H9 (cell line): Measurements from ENCODE around the gene WNT10A. TPM values are rescaled to one million over a fixed set of nuclear protein-coding genes. Genes with fewer than 3 reads are reported as not detected.

Source experiments
- DNase-seq: peaks from one replicate; pipeline ENCODE4 v3.0.0-alpha.2; 2017
- H2AFZ ChIP-seq: one replicate; pipeline ENCODE4 v1.6.1; 2013; ENCODE audit warnings: mild to moderate bottlenecking, low read length, control low read depth, moderate library complexity
- H2AK5ac ChIP-seq: 2 replicates; pipeline ENCODE4 v1.6.1; 2013; ENCODE audit warnings: low read length, control low read depth, mixed read lengths; ENCODE audit not compliant: insufficient read length
- H2BK120ac ChIP-seq: one replicate; pipeline ENCODE4 v1.6.1; 2013; ENCODE audit warnings: low read depth, mild to moderate bottlenecking, low read length, control low read depth, inconsistent platforms; ENCODE audit not compliant: poor library complexity, severe bottlenecking
- H2BK12ac ChIP-seq: 2 replicates; pipeline ENCODE4 v1.6.1; 2013; ENCODE audit warnings: low read length, control low read depth, mixed read lengths, low read depth; ENCODE audit not compliant: insufficient read length
- H2BK15ac ChIP-seq: 2 replicates; pipeline ENCODE4 v1.6.1; 2013; ENCODE audit warnings: low read depth, low read length, control low read depth
- H2BK20ac ChIP-seq: one replicate; pipeline ENCODE4 v1.6.1; 2013; ENCODE audit warnings: low read depth, mild to moderate bottlenecking, low read length, control low read depth, inconsistent platforms; ENCODE audit not compliant: poor library complexity, severe bottlenecking
- H2BK5ac ChIP-seq: 2 replicates; pipeline ENCODE4 v1.6.1; 2013; ENCODE audit warnings: low read length, control low read depth, mixed read lengths; ENCODE audit not compliant: insufficient read length
- H3K14ac ChIP-seq: 2 replicates; pipeline ENCODE4 v1.6.1; 2013; ENCODE audit warnings: low read length, control low read depth; ENCODE audit not compliant: insufficient read depth
- H3K18ac ChIP-seq: 2 replicates; pipeline ENCODE4 v1.6.1; 2013; ENCODE audit warnings: low read depth, mild to moderate bottlenecking, mixed read lengths, low read length, control low read depth; ENCODE audit not compliant: insufficient read length
- H3K23ac ChIP-seq: 2 replicates; pipeline ENCODE4 v1.6.1; 2013; ENCODE audit warnings: low read length, control low read depth, mixed read lengths, low read depth; ENCODE audit not compliant: insufficient read length
- H3K23me2 ChIP-seq: 2 replicates; pipeline ENCODE4 v1.6.1; 2013; ENCODE audit warnings: low read depth, mild to moderate bottlenecking, mixed read lengths, low read length, control low read depth; ENCODE audit not compliant: insufficient read length, poor library complexity, severe bottlenecking
- H3K27ac ChIP-seq: 2 replicates; pipeline ENCODE4 v1.5.1; 2013; ENCODE audit warnings: low read length, control low read depth, mixed read lengths, low read depth; ENCODE audit not compliant: insufficient read length
- H3K27me3 ChIP-seq: 2 replicates; pipeline ENCODE4 v1.6.1; 2013; ENCODE audit warnings: low read length, control low read depth, inconsistent platforms; ENCODE audit not compliant: insufficient read depth
- H3K4ac ChIP-seq: 2 replicates; pipeline ENCODE4 v1.6.1; 2013; ENCODE audit warnings: low read depth, mild to moderate bottlenecking, control low read depth, inconsistent platforms, low read length, moderate library complexity
- H3K4me1 ChIP-seq: 2 replicates; pipeline ENCODE4 v1.6.1; 2013; ENCODE audit warnings: low read length, control low read depth, inconsistent platforms; ENCODE audit not compliant: insufficient read depth
- H3K4me2 ChIP-seq: 2 replicates; pipeline ENCODE4 v1.6.1; 2013; ENCODE audit warnings: low read length, control low read depth, mixed read lengths; ENCODE audit not compliant: insufficient read length, insufficient read depth
- H3K56ac ChIP-seq: 2 replicates; pipeline ENCODE4 v1.6.1; 2013; ENCODE audit warnings: low read depth, mild to moderate bottlenecking, mixed read lengths, low read length, control low read depth; ENCODE audit not compliant: insufficient read length
- H3K79me1 ChIP-seq: 2 replicates; pipeline ENCODE4 v1.6.1; 2013; ENCODE audit warnings: low read depth, mild to moderate bottlenecking, moderate library complexity, low read length, control low read depth, inconsistent platforms; ENCODE audit not compliant: insufficient read depth, poor library complexity, severe bottlenecking
- H3K79me2 ChIP-seq: 2 replicates; pipeline ENCODE4 v1.6.1; 2013; ENCODE audit warnings: low read length, control low read depth, inconsistent platforms; ENCODE audit not compliant: insufficient read depth
- H3K9ac ChIP-seq: 2 replicates; pipeline ENCODE4 v1.6.1; 2013; ENCODE audit warnings: low read length, control low read depth, mixed read lengths; ENCODE audit not compliant: insufficient read length; ENCODE audit errors: extremely low read depth
- H3K9me3 ChIP-seq: one replicate; pipeline ENCODE4 v1.6.1; 2013; ENCODE audit warnings: low read depth, low read length, inconsistent platforms; ENCODE audit not compliant: control insufficient read depth
- H3T11ph ChIP-seq: one replicate; pipeline ENCODE4 v1.6.1; 2013; ENCODE audit warnings: mild to moderate bottlenecking, low read length, control low read depth, inconsistent platforms
- H4K20me1 ChIP-seq: one replicate; pipeline ENCODE4 v1.6.1; 2013; ENCODE audit not compliant: control insufficient read depth, insufficient read length, insufficient read depth
- H4K5ac ChIP-seq: 2 replicates; pipeline ENCODE4 v1.6.1; 2013; ENCODE audit warnings: low read depth, mild to moderate bottlenecking, mixed read lengths, low read length, control low read depth; ENCODE audit not compliant: insufficient read length
- H4K8ac ChIP-seq: replicated peaks from 2 replicates; pipeline ENCODE4 v1.6.1; 2013; ENCODE audit warnings: low read length, control low read depth, mixed read lengths, low read depth; ENCODE audit not compliant: insufficient read length
- H4K91ac ChIP-seq: 2 replicates; pipeline ENCODE4 v1.6.1; 2013; ENCODE audit warnings: low read depth, mild to moderate bottlenecking, moderate library complexity, mixed read lengths, low read length, control low read depth; ENCODE audit not compliant: insufficient read length
- H3K27ac Mint-ChIP-seq, 3 experiments: 2 replicates in 2 of 3; 3 replicates in 1 of 3; pipeline ENCODE4 v1.8.0; 2020 to 2021; ENCODE audit warnings: mixed read lengths in 3 of 3, mild to moderate bottlenecking in 1 of 3, moderate library complexity in 1 of 3
- H3K27me3 Mint-ChIP-seq: 2 replicates; pipeline ENCODE4 v1.8.0; 2021; ENCODE audit warnings: low read depth, mild to moderate bottlenecking, moderate library complexity, mixed read lengths
- H3K36me3 Mint-ChIP-seq, 3 experiments: 2 replicates in 2 of 3; 3 replicates in 1 of 3; pipeline ENCODE4 v1.8.0; 2020 to 2021; ENCODE audit warnings: low read depth in 3 of 3, mixed read lengths in 3 of 3; ENCODE audit not compliant: insufficient read depth in 1 of 3
- H3K4me1 Mint-ChIP-seq, 2 experiments: 2 replicates each; pipeline ENCODE4 v1.8.0; 2020; ENCODE audit warnings: mixed read lengths in 2 of 2
- H3K4me3 Mint-ChIP-seq, 2 experiments: 2 replicates in 1 of 2; 3 replicates in 1 of 2; pipeline ENCODE4 v1.8.0; 2020 to 2021; ENCODE audit warnings: mild to moderate bottlenecking in 2 of 2, mixed read lengths in 2 of 2, moderate library complexity in 1 of 2
- H3K9me3 Mint-ChIP-seq, 2 experiments: 2 replicates in 1 of 2; 3 replicates in 1 of 2; pipeline ENCODE4 v1.8.0; 2020; ENCODE audit warnings: mild to moderate bottlenecking in 2 of 2, mixed read lengths in 2 of 2, moderate library complexity in 1 of 2
- WGBS: extraction: QIAGEN DNeasy Blood & Tissue Kit; methylation state at CpG from one replicate; pipeline ENCODE4 v1.1.7; 2013; ENCODE audit warnings: missing lambda C conversion rate, low lambda C conversion rate, mixed read lengths; ENCODE audit not compliant: insufficient read length; ENCODE audit errors: extremely low coverage; 5-methylcytosine and 5-hydroxymethylcytosine counted together
- total RNA-seq: library from RNA; stranded (reverse); gene quantifications from 2 replicates; pipeline ENCODE4 v1.2.1, GENCODE V29; 2021
- TF ChIP-seq, protein P1 (sequence below): fragments of 200-600 bp; sonication (generic); conservative IDR thresholded peaks from 3 replicates; pipeline ENCODE4 v1.8.0; 2021; ENCODE audit warnings: antibody characterized with exemption, mild to moderate bottlenecking

The WNT10A gene
- total RNA-seq, 1 experiment from 2014 or later, result not detected

DNA sequence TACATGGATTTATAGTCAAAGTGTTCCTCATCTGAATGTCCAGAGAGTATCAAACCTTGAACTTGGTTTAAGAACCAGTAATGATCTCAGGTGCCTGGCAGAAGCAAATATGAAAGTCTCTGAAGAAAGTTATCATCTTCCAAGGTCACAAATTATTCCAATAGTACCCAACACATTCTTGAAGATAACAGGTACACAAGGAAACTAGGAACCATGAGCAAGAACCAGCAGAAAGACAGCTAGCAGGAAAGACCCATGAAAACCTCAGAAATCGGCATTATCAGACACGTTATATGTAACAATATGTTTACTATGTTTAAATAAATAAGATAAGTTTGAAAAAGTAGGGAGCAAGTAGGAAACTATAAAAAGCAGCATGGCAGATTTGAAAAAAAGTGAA lies 43.2 kb upstream of the WNT10A start:
- no peaks in the 10 kb centered on the region for H3K9me3 ChIP-seq
- H3K18ac ChIP-seq, result no peak overlapping the region
- H2BK120ac ChIP-seq, result no peak overlapping the region
- TF ChIP-seq, protein P1, sequence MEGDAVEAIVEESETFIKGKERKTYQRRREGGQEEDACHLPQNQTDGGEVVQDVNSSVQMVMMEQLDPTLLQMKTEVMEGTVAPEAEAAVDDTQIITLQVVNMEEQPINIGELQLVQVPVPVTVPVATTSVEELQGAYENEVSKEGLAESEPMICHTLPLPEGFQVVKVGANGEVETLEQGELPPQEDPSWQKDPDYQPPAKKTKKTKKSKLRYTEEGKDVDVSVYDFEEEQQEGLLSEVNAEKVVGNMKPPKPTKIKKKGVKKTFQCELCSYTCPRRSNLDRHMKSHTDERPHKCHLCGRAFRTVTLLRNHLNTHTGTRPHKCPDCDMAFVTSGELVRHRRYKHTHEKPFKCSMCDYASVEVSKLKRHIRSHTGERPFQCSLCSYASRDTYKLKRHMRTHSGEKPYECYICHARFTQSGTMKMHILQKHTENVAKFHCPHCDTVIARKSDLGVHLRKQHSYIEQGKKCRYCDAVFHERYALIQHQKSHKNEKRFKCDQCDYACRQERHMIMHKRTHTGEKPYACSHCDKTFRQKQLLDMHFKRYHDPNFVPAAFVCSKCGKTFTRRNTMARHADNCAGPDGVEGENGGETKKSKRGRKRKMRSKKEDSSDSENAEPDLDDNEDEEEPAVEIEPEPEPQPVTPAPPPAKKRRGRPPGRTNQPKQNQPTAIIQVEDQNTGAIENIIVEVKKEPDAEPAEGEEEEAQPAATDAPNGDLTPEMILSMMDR, result no peak
- no peaks in the 10 kb centered on the region for H3K27me3 ChIP-seq
- no peak overlapping the region for H2AK5ac ChIP-seq
- Mint-ChIP-seq H3K27me3 (peaks cover 24% of the 10 kb centered on the region), H3K9me3 (no peaks in the 10 kb centered on the region; a peak in 3 of 5 replicates), H3K4me3 (no peak overlapping the region), H3K27ac (no peak overlapping the region), H3K4me1 (peaks cover 3 to 5% of the 10 kb centered on the region in 2 experiments; a peak in 1 of 4 replicates), H3K36me3 (no peaks in the 10 kb centered on the region)
- no peak overlapping the region for H4K5ac ChIP-seq
- no peak overlapping the region for H2AFZ ChIP-seq
- H4K8ac ChIP-seq, result no peak overlapping the region
- no peaks in the 10 kb centered on the region for H3K23me2 ChIP-seq
- H2BK12ac ChIP-seq, result no peak overlapping the region
- H3K4me1 ChIP-seq, result no peaks in the 10 kb centered on the region
- no peaks in the 10 kb centered on the region for H4K20me1 ChIP-seq
- H2BK5ac ChIP-seq, result no peak overlapping the region
- no peaks in the 10 kb centered on the region for H3K79me1 ChIP-seq
- H3K14ac ChIP-seq, result no peak overlapping the region
- no peak overlapping the region for H3K4me2 ChIP-seq
- H3K56ac ChIP-seq, result no peak overlapping the region
- no peak overlapping the region for H4K91ac ChIP-seq
- H3T11ph ChIP-seq, result no peak overlapping the region
- no peak overlapping the region for H2BK15ac ChIP-seq
- DNase-seq, result no peak
- no peaks in the 10 kb centered on the region for H3K79me2 ChIP-seq
- WGBS, result no CpG with 5 or more reads among the region's 2 CpGs
- H3K27ac ChIP-seq, result no peak overlapping the region
- no peak overlapping the region for H2BK20ac ChIP-seq
- H3K4ac ChIP-seq, result no peak overlapping the region
- H3K23ac ChIP-seq, result no peak overlapping the region
- H3K9ac ChIP-seq, result no peak overlapping the region
